CD4-positive, alpha-beta T cell treated with Interleukin-21 for 1 hour (primary cell): ENCODE data around the gene GRK5.

Source experiments
- DNase-seq: peaks from one replicate; pipeline ENCODE4 v3.0.0-alpha.2; 2020

Gene GRK5

GRCh38 chr10:119393421-119393820 lies 186.1 kb downstream of the GRK5 start:
- DNase-seq = no peak

- DNase-seq = no peak
Measured at GRCh38 chr10:119393845-119394244, 186.5 kb downstream of the GRK5 start.

DNA sequence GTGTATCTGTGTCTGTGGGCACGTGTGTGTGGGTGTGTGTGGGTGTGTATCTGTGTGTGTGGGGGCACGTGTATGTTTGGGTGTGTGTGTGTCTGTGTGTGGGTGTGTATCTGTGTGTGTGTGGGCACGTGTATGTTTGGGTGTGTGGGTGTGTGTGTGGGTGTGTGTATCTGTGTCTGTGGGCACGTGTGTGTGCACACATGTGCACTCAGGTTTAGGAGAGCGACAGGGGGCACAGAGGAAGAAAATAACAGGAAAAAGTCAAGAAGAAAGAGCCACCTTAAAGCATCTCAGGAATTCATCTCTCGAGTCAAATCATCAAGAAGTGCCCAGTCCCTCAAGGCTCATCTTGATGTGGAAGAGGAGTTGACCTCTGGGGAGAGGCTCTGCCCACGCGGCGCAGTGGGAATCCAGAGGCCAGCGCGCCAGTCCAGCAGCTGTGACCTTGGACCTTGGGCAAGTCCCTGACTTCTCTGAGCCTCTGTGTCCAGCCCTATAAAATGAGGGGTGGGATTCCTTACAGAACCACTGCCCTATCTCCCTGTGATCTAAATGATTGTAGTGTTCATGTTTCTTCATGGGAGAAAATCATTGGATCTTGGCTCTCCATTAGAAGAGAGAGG lies 187.4 kb downstream of the GRK5 start:
- no peak for DNase-seq

DNA sequence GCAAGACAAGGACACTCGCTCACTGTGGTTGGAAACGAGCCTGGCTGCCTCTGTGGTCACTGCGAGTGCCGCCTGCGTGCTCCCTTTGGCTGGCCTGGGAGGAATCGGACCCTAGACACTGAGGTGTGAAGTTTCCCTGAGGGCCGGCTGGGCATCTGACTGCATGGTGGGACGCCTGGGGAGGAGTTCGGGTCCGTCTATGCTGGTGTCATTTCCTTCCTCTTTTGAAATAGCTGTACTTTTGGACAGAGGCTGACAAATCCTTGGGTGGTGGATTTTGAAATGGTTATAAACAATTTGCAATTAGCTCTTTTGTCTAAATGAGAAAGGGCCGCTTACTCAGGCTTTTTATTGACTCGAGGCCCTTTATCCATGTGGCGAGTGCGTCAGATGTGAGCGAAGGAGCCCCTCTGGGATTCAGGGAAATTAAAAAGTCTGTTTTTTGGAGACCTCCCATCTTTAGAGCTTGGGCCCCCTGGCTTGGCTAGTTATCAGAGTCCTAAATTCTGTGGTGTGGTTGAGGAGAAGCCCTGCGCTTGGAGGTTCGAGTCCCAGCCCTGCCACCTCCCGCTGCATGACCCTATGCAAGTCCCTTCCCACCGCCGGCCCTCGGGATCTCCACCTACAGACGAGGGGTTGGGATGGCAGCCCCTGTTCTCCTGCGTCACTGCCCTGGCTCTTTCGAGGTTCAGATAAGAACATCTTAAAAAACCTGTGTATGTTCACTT lies 188.1 kb downstream of the GRK5 start:
- DNase-seq = peak; percentile 21

DNA sequence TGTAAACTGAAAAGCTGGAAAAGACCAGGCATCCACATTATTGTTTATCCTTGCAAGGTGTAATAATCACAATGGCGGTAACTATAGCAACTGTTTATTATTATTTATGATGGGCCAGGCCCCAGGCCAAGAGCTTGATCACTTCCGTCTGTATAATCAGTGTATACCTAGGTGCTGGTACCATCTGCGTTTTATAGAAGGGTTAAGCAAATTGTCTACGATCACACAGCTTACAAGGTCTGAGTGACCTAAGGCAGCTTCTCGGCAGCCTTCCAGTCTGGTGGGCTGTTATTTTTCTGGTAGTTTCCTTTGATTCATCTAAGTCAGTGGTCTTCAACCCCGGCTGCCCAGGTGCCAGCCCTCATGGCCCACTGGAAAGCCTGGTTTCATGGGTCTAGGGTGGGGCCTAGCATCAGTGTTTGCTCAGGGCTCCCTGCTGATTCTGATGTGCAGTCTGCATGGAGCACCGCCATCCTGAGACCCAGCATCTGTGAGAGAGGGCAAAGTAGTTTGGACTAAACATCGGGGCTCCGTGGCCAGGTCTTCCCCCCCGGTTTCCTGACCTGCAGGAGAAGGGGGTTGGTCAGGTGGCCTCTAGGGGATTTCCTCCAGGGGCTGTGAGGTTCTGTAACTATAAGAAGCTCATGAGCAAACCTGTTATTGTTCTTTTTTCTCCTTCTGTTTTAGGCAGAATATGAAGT lies 188.8 kb downstream of the GRK5 start:
- no peak for DNase-seq

GRCh38 chr10:119396709-119397071 lies 189.3 kb downstream of the GRK5 start:
- no peak for DNase-seq

- DNase-seq = no peak
Measured at GRCh38 chr10:119397416-119397815, 190.0 kb downstream of the GRK5 start.

- DNase-seq = no peak
Measured at GRCh38 chr10:119398996-119399395, 191.6 kb downstream of the GRK5 start.

DNA sequence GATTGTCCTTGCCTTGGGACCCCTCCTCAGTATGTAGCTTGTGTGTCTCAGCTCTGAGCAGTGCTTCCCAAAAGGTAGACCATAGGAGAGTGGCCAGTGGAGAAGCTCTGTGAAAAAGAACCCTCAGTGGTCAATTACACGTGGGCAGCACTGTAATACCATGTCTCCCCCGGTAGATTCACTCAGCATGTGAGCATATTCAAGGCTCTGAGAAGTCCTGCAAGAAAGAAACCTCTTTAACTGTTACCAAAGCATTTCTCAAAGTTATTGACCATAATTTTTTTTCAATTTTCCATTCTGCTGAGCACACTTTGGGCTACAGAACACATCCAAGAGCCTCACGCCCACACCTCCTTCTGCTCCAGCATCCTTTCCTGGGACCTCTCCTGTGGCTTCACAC lies 192.1 kb downstream of the GRK5 start:
- no peak for DNase-seq

DNA sequence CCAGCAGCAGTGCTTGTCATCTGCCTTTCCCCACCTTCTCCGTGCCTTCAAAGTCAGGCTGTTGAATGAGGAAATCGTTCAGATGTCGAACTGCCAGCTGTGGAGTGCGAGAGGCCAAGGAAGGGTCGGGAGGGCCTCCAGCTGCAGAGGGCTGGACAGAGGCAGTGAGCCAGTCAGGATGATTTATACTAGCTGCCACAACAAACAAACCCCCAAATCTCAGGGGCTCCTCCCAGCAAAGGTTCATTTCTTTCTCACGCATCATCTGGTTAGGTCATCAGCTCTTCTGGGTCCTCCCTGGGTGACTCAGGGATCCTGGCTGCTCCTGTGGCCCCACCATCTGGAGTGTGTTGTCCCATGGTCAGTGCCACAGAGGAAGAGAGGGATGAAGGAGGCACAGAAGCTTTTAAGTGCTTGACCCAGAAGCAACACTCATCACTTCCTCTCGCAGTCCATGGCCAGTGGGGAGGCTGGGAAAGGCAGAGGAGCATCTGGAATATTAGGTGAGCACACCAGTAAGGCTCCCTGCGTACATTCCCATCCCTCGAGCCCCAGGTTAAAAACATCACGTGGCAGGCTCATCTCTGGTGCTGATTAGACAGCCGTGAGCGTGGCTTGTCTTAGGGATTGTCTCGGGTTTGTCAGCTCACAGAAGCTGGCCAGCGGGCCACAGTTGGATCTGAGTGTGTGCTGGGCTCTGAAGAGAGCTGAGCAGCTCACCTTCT lies 194.5 kb downstream of the GRK5 start:
- DNase-seq = no peak

- DNase-seq = no peak
Measured at GRCh38 chr10:119403921-119404320, 196.6 kb downstream of the GRK5 start.

DNA sequence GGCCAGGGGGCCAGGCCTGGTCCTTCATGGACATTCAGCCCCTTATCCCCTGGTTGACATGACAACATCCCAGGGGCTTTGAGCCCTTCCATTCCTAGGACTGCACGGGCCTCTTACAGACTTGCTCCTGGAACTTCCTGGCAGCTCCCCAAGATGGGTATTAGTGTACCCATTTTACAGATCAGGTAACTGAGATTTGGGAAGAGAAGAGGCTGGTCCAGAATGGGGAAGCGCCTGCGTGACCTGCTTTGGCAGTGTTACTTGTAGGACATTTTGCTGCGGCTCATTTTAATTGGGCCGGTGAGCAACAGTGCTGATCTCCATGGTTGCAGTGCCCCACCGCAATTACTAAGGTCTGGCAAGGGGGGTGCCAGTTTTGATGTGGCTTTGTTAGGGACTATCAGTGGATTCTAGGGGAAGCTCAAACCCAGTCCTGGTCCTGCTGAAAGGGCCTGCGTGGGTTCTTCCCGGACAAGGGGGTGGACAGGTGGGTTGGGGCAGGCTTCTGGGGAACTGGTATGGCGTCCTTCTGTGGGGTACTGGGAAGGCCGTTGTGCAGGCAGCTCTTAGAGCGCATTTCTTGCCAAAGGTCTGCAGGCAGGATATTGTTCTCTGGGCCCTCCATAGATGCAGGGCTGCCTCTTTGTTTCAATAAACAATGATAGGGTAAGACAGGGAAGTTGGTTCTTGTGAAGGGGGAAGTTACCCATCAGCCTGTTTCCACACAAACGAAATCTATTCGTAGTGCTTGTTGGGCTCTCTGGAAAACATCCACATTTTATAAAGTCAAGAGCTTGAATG lies 197.5 kb downstream of the GRK5 start:
- DNase-seq = no peak

DNA sequence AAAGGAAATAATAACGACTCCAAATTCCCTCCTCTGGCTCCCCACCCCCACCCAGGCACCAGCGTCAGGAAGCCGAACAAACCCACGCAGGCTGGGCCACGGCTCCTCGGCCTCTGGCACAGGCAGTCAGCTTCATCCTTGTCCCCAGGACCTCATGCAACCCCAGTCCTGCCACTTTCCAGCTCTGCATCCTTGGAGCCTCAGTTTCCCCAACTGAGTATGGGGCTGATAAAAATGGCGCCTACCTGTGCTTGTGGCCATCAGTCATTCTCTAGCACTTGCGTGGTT lies 198.1 kb downstream of the GRK5 start:
- DNase-seq = no peak

GRCh38 chr10:119406137-119406536 lies 198.8 kb downstream of the GRK5 start:
- DNase-seq = no peak

- DNase-seq = no peak
Measured at GRCh38 chr10:119406601-119407253, 199.4 kb downstream of the GRK5 start.

- DNase-seq = no peak
Measured at GRCh38 chr10:119407254-119407777, 199.9 kb downstream of the GRK5 start.

DNA sequence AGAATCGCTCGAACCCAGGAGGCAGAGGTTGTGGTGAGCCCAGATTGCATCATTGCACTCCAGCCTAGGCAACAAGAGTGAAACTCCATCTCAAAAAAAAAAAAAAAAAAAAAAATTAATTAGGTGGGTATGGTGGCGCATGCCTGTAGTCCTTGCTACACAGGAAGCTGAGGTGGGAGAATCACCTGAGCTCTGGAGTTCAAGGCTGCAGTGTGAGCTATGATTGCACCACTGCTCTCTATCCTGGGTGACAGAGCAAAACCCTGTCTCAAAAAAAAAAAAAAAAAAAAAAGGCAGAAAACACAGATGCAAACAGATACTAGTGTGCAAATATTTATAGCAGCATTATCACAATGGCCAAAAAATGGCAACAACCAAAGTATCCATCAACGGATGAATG lies 200.7 kb downstream of the GRK5 start:
- no peak for DNase-seq

GRCh38 chr10:119408969-119409371 lies 201.6 kb downstream of the GRK5 start:
- no peak for DNase-seq

DNA sequence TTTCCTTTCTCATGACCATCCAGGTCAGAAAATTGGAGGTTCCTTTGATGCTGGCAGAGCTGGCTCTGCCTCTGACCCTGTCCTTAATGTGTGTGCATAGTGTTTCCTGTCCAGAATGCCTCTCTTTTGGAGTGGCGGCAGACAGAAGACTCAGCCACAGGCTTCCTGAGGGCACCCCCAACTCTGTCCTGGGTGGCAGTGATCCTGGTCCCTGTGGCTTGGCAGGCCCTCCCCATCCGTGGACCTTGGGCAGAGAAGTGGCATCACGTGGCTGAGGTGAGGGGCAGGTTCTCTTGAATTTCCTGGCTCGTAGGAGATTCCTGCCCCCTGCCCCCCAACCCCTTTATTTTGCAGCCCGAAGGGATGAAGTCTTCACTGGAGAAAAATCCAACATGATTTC lies 202.0 kb downstream of the GRK5 start:
- no peak for DNase-seq

- no peak for DNase-seq
Measured at GRCh38 chr10:119409906-119410305, 202.5 kb downstream of the GRK5 start.

GRCh38 chr10:119410361-119411116 lies 203.2 kb downstream of the GRK5 start:
- DNase-seq = no peak
